ENCODE data around the gene ZCWPW2. TPM values are rescaled to one million over a fixed set of nuclear protein-coding genes. Genes with fewer than 3 reads are reported as not detected.

ZCWPW2 gene
- total RNA-seq, 1 donor, result not detected

Other genes starting within 250 kb of the ZCWPW2 start
- 39.5 TPM for gene CMC1, start 107.1 kb upstream of the ZCWPW2 start, total RNA-seq
- gene AZI2, start 103 bp downstream of the ZCWPW2 start, total RNA-seq, result 29.2 TPM